ENCODE measurements around the gene TRAF3.

DNA sequence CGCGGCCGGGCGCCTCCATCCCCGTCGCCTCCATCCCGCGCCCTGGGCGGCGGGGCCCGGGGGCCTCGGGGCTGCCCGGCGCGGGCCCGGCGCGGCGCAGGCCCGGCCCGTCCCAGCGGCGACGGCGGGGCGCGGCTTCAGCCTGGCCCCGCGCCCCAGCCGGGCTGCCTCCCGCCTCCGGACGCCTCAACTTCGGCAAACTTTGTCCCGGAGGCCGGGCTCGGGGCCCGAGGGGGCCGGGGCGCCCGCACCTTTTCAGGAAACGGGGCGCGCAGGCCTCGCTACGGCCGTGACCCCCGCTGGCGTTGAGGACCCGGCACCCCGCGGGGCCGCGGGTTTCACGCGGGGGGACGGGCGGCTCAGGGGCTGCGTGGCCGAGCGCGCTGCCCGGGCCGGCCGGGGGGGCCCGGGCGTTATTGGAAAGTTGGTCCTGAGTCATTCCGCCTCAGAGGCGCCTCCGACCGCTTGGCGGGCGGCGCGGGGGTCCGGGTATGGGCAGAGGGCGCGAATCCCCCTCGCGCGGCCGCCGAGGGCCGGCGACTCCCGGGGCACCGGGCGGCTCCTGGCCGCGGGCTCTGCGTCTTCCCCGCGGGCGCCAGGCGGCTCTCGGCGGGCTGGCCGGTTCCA is 575 bp downstream of the TRAF3 start:
- TF ChIP-seq PPARA (CRISPR knock-in tag; IDR thresholded peaks at IDR 0.05; ENCODE audit: borderline replicate concordance) (no peak), ISL1 (CRISPR knock-in tag; IDR thresholded peaks at IDR 0.05) (no peak)

Data from SK-N-SH treated with all-trans-retinoic acid at 6 μM for 48 hours (cell line).